Erythroblast (primary cell): Measurements from ENCODE around the gene REPS2.

ENCODE experiments used
- GATA1 ChIP-seq: IDR thresholded peaks from 2 replicates; pipeline ENCODE4 v1.6.1; 2011; ENCODE audit warnings: low read depth, mild to moderate bottlenecking, control low read depth, low read length, moderate library complexity
- POLR2A ChIP-seq: IDR thresholded peaks from 2 replicates; pipeline ENCODE4 v1.6.1; 2011; ENCODE audit warnings: mild to moderate bottlenecking, low read length

DNA sequence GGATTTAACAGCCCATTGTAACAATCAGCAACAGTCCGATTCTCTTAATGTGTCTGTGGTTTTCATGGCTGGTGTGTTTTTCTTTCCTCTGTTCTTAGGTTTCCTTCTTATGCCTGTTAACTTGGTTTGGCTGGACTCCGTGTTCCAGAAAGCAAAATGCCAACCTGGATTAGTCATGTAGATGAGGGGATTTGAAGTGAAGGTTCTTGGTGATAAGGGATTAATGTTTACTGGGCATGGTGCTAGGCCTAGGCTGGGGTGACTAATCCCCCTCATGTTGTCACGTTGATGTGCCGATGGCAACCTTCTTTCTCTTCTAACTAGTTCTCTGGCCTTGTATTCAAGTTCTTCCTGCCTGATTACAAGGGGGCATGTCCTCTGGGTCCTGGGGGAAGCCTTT is 85.9 kb downstream of the REPS2 start:
- TF ChIP-seq POLR2A (no peak), GATA1 (no peak)
